HG03175 (cell line): ENCODE measurements around the gene MALRD1.
"Not testable (repeated sequence)": the region's sequence is repeated elsewhere in the genome, so short reads cannot be mapped to it uniquely, and the experiment has no call there.

Experiments used
- ATAC-seq: cut with Tn5 transposase; IDR thresholded peaks from one replicate; pipeline ENCODE4 v1.9.1; 2021; ENCODE audit warnings: mild to moderate bottlenecking, moderate library complexity; ENCODE audit not compliant: unreplicated experiment

MALRD1 gene

DNA sequence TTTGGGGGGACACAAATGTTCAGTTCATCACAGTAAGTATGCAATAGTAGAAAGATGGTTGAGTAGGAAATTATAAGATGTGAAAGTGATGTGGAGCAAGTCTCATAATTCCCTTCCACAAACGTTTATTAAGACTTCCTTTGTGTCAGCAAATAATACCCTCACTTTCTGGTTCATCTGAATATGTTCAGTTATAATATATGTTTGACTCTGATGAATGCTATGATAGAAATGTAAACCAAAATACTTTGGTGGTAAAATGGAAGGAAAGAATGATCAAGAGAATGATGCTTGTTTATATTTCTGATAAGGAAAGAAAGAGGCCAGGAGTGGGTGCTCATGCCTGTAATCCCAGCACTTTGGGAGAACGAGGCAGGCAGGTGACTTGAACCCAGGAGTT lies 655.9 kb downstream of the MALRD1 start:
- ATAC-seq = no peak

DNA sequence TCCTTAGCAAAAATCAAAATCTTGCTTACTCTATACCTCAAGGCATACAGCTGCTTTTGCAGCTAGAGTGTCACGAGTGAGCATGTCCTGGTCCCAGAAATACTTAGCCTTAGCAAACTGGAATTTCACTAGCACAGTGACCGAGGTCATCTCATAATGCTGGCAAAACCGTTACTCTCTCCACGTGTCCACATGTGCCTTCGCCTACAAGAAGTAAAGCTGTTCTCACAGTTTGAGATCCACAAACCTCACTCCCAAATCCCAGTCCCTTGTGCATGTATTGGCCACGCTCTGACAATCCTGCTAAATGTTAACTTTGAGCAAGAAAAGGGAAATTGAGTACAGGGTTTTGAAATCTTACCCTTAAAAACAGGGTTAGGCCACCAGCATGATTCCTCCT lies 656.6 kb downstream of the MALRD1 start:
- ATAC-seq = no peak

GRCh38 chr10:19706904-19707303 lies 658.3 kb downstream of the MALRD1 start:
- no peak for ATAC-seq

- no peak for ATAC-seq
These were observed 658.8 kb downstream of the MALRD1 start for GRCh38 chr10:19707376-19707775.

- no peak for ATAC-seq
These were observed 659.4 kb downstream of the MALRD1 start for GRCh38 chr10:19708031-19708430.

GRCh38 chr10:19710600-19710999 lies 662.0 kb downstream of the MALRD1 start:
- no peak for ATAC-seq

DNA sequence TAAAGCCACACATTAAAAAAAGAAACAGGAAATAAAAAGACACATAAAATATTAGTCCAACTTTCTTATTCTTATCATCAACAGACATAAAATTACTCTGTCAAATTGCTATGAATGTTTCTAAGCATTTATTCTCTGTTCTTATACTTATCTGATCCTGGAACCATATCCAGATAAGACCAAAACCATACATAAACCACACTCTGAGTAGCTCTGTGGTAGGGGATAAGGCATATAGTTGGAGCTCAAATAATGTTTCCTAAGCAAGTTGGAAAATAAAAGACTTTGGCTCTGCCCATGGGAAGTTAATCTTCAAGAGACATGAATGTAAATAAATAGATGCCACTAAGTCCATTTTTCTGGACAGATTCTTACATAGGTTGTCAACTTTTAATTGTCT lies 664.6 kb downstream of the MALRD1 start:
- no peak for ATAC-seq

DNA sequence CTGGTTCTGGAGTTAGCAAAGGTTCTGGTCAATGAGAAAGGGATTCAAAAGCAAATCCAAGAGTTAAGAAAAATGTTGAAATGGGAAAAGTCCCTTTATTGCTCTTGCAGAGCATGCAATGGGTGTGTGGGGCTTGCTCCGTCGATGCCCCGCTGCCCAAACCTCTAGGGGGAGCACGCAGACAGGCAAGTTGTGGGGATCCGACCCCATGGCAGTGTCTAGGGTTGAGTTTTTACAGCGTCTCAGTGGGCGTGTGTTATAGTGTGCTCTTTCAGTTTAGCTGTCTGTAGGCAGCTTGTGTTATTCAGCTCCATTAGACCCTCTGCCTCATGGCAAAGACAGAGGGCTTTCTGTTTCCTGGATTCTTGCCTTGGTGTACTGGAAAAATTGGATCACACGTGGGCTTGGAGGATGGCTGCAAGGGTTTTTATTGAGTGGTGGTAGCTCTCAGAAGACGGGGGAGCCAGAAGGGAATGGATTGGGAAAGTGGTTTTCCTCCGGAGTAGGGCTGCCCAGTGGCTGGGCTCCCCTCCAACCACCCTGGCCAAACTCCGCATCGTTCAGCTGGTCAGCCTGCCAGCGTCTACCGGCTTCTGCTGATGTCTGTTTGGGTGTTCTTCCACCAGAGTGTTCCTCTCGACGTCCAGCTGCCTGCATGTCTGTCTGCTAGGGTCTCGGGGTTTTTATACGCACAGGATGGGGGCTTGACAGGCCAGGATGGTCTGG lies 665.4 kb downstream of the MALRD1 start:
- ATAC-seq = no peak

GRCh38 chr10:19719284-19719683 lies 670.7 kb downstream of the MALRD1 start:
- no peak for ATAC-seq

- ATAC-seq = no peak
These were observed 675.7 kb downstream of the MALRD1 start for GRCh38 chr10:19724287-19724686.

GRCh38 chr10:19728376-19728775 lies 679.8 kb downstream of the MALRD1 start:
- no peak for ATAC-seq

DNA sequence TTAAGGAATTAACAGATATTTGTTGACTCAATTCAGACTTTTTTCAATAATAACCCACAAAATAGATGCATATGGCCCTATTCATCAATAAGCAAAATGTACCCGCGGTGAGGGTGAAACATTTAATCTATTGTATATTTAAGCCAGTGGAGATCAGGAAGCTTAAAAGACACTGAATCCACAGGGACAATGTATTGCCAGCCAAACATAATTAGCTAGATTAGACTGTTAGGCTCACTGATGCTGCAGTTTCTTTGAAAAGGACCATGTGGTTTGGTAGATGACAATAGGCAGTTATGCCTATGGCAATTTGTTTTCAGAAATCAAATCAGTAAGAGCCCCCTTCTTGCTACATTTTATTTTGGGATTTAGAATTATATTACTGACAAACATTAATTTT lies 680.4 kb downstream of the MALRD1 start:
- no peak for ATAC-seq

GRCh38 chr10:19730167-19730906 lies 681.7 kb downstream of the MALRD1 start:
- ATAC-seq = no peak

- ATAC-seq = no peak
These were observed 682.3 kb downstream of the MALRD1 start for GRCh38 chr10:19730907-19731217.

- no peak for ATAC-seq
These were observed 683.0 kb downstream of the MALRD1 start for GRCh38 chr10:19731560-19731959.

GRCh38 chr10:19738440-19738839 lies 689.8 kb downstream of the MALRD1 start:
- no peak for ATAC-seq

GRCh38 chr10:19739232-19739631 lies 690.6 kb downstream of the MALRD1 start:
- ATAC-seq = not testable (repeated sequence)

DNA sequence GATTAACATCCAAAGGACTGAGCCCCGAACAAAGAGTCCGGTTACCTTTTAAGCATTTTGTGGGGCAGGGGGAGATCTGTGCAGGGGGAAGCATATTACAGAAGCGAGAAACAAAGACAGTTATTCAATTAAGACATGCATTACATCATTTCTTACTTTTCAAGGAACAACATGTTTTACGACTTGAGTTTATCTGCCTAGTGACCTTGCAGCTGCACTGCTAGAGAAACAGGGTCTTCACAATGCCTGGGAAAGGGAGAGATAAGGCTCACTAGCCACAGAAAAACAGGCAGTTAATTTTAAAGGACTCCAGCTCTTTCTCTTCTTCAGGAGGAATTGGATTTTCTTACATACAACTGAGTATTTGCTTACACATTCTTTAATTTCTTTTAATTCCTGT lies 693.5 kb downstream of the MALRD1 start:
- ATAC-seq = not testable (repeated sequence)

GRCh38 chr10:19745672-19746071 lies 697.1 kb downstream of the MALRD1 start:
- no peak for ATAC-seq

DNA sequence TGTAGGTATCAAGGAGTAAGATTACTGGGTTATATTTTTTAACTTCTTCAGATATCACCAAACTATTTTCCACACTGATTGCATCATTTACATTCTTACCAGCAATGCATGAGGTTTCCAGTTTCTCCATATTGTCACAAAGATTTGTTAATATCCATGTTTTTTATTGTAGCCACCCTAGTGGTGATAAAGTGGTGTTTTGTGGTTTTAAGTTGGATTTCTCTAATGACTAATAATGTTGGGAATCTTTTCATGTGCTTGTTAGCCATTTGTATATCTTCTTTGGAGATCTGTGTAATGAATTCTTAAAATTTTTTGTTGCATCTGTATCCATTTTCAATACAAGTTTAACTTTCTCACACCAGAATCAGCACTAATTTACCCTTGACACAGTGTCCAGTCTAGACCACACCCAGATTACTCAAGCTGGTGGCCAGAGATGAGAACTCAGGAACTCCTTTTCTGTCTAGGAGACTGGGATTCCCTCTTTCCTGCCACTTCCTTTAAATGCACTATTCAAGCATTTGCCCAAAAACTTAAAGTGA lies 700.7 kb downstream of the MALRD1 start:
- ATAC-seq = no peak

DNA sequence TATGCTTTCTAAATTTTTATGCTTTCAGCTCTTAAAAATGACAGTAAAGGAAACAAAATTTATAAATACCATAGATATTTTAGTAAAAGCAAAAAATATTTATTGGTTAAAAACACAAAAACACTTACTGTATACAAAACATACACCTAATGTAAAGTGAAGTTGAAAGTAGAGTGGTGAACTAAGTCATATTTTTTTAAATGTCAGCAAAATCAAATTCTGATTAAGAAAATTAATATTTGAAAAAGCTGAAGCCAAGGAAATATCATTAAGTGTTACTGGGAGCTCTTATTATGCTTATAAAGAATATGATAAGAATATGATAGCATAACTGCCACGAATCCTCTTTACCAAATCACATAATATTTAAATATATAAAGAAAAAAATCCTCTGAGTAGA lies 702.4 kb downstream of the MALRD1 start:
- no peak for ATAC-seq

GRCh38 chr10:19756919-19757318 lies 708.3 kb downstream of the MALRD1 start:
- ATAC-seq = no peak
